GM12892 (cell line): Measurements from ENCODE around the gene MUSTN1.

Experiments
- DNase-seq: peaks from one replicate; pipeline ENCODE4 v3.0.0; 2011; ENCODE audit not compliant: insufficient read length
- FAIRE-seq: peaks from 2 replicates; lab custom pipeline; 2011; peaks lifted over from hg19 to GRCh38; lab: Jason Lieb, UNC
- POLR2A ChIP-seq: IDR thresholded peaks from 2 replicates; pipeline ENCODE4 v1.6.1; 2011; ENCODE audit warnings: low read depth, low read length, control low read depth
- POLR2AphosphoS5 ChIP-seq: IDR thresholded peaks from 2 replicates; pipeline ENCODE4 v1.6.1; 2011; ENCODE audit warnings: low read depth, low read length, control low read depth
- TAF1 ChIP-seq: IDR thresholded peaks from 2 replicates; pipeline ENCODE4 v1.6.1; 2011; ENCODE audit warnings: low read depth, mild to moderate bottlenecking, control low read depth, low read length, borderline replicate concordance

Gene MUSTN1

GRCh38 chr3:52839892-52840545 is 5.2 kb upstream of the MUSTN1 start:
- no peak for DNase-seq
- TF ChIP-seq POLR2AphosphoS5: no peak
- no peak for TF ChIP-seq TAF1
- TF ChIP-seq POLR2A: no peak
- FAIRE-seq: no peak

DNA sequence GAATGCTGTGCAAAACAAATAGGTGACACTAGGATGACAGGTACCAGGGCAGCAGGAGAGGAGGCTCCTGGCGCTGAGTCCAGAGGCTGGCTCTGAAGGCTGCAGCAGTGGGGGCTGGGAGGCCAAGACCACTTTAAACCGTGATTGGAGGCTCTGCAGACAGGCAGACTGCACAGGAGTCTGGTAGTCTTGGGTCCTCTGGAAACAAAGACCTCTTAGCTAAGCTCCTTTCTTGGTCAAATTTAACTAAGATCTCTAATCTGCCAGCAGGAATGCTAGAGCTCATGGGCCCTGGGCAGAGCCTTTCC is 4.4 kb upstream of the MUSTN1 start:
- TF ChIP-seq TAF1: no peak
- no peak for TF ChIP-seq POLR2A
- no peak for TF ChIP-seq POLR2AphosphoS5
- DNase-seq: no peak
- FAIRE-seq: no peak

GRCh38 chr3:52838561-52839267 is 3.9 kb upstream of the MUSTN1 start:
- no peak for DNase-seq
- no peak for TF ChIP-seq POLR2A
- no peak for TF ChIP-seq TAF1
- no peak for TF ChIP-seq POLR2AphosphoS5
- FAIRE-seq: no peak

- FAIRE-seq: no peak
- no peak for TF ChIP-seq TAF1
- TF ChIP-seq POLR2AphosphoS5: no peak
- no peak for TF ChIP-seq POLR2A
Observed at GRCh38 chr3:52836986-52837385, 2.2 kb upstream of the MUSTN1 start.

DNA sequence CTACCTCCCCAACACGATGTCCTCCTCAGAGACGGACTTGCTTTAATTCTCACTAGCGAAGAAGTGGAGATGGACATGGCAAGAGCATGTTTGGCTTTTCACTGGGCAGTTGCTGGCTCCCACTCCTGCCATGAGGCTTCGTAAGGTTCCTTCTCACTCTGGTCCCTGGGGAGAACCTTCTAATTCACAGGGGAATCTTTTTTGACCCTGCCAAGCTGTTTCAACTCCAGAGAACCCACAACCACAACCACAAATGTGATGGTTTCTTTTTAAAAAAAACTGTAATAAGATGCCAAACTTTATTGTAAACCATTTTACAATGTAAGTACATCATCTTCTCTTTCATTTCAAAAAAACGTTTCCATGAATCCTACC is 1.6 kb upstream of the MUSTN1 start:
- no peak for FAIRE-seq
- no peak for DNase-seq
- TF ChIP-seq TAF1 (no peak), POLR2A (no peak), POLR2AphosphoS5 (no peak)

More at GRCh38 chr3:52836986-52837385, 2.2 kb upstream of the MUSTN1 start:
- DNase-seq: no peak

- TF ChIP-seq TAF1: no peak
- TF ChIP-seq POLR2AphosphoS5: no peak
- no peak for TF ChIP-seq POLR2A
- FAIRE-seq (no peak), DNase-seq (no peak)
Observed at GRCh38 chr3:52835766-52836470, 1.1 kb upstream of the MUSTN1 start.

- FAIRE-seq: no peak
- no peak for TF ChIP-seq TAF1
- TF ChIP-seq POLR2A: no peak
- TF ChIP-seq POLR2AphosphoS5: no peak
- DNase-seq: no peak
Observed at GRCh38 chr3:52833202-52833601, 1.6 kb downstream of the MUSTN1 start.

DNA sequence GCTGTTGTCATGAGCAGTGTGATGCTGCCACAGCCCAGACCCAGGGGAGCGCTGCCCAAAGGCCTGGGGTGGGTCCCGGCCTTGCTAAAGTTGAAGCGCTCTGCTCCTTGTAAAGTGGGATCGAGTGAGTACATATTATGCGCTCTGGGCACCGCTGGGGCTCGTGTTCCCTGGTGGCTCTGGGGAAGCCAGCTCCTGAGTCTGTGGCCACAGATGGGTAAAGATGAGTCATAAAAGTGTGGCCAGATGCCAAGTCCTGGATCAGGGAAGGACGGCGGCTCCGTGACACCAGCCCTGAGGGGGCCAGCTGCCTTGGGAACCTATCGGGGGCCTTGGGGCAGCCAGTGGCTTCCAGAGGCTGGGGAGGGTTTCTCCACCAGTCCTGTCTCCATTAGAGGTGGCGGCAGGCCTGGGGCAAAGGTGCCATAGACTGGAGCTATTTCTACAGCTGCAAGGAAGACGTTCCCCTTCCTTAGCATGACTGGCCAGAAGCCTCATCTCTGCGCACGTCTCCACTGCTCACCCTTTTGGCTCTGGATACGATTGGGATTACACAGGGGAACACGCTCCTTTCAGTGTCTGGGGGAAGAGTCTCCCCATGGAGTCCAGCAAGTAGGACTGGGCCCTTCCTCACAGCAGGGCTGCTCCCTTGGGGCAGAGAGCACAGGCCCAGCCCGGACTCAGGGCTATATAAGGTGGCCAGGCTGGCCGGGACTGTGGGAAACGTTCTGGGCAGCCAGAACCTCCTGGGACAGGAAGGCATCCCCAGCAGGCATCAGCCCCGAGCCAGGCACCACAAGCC is 3.1 kb downstream of the MUSTN1 start:
- DNase-seq (no peak), FAIRE-seq (no peak)

DNA sequence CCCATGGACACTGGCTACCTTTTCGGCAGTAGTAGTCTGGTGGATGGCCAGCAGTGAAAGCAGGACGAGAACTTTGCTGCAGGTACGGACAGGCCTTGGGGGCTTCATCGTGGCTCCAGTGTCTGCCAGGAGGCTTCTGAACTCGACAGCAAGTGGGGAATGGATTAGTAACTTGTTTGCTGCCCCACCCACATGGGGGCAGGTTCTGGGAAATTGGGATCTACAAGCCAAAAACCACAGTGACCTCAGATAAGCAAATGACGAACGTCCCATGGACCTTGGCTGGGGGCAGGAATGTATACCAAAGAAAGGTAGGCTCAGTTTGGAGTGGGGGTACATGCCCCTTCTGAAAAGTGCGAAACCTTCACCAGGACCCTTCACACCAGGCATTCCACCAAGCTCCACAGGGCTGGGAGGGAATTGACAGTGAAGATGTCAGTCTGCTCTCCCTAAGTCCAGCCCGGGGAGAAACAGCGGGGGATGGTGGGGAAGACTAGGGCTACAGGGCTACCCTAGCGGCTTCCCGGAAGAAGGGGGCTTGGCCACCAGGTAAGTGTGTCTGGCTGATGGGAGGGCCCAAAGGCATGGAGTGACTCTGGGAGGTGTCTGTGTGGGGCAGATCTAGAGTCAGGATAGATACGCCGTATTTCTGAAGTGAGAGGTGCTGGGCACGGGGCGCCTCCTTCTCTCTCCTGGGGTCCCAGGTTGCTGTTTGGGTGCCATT is 4.1 kb downstream of the MUSTN1 start, which contains the start of gene ITIH4:
ITIH4 (minus strand) TSS at position 138 of the 724 bp plus-strand sequence; CDS start at position 108, 30 bp downstream.
- no peak for TF ChIP-seq POLR2AphosphoS5
- TF ChIP-seq POLR2A: no peak
- no peak for TF ChIP-seq TAF1
- FAIRE-seq (no peak), DNase-seq (no peak)

More for the DNA sequence above, 3.1 kb downstream of the MUSTN1 start:
- TF ChIP-seq POLR2A (no peak), POLR2AphosphoS5 (no peak), TAF1 (no peak)

- TF ChIP-seq POLR2A (no peak), TAF1 (no peak), POLR2AphosphoS5 (no peak)
- FAIRE-seq (no peak), DNase-seq (no peak)
Observed at GRCh38 chr3:52829906-52830463, 4.8 kb downstream of the MUSTN1 start.
